Thyroid gland (tissue), 4 donors: ENCODE data around the gene MDN1.

Experiments used
- CTCF ChIP-seq, 6 experiments: fragments of 200-600 bp in 3 of 6; fragments of 450-650 bp in 3 of 6; sonication (generic) in 3 of 6; IDR thresholded peaks; one replicate each; pipeline ENCODE4 v1.5.1; 2016 to 2019; ENCODE audit warnings: antibody characterized with exemption in 6 of 6, mild to moderate bottlenecking in 2 of 6, inconsistent platforms in 1 of 6, moderate library complexity in 1 of 6
- POLR2A ChIP-seq, 2 donors: fragments of 450-650 bp; IDR thresholded peaks; one replicate each; pipeline ENCODE4 v1.6.1; 2017; ENCODE audit warnings: antibody characterized with exemption in 2 of 2, mild to moderate bottlenecking in 2 of 2, moderate library complexity in 1 of 2

- TF ChIP-seq CTCF (IDR thresholded peaks at IDR 0.05) (no peak), POLR2A (IDR thresholded peaks at IDR 0.05) (no peak)
Measured at GRCh38 chr6:89613790-89614189, 205.8 kb downstream of the MDN1 start.
